Measurements from ENCODE around the gene ADIPOR2.

DNA sequence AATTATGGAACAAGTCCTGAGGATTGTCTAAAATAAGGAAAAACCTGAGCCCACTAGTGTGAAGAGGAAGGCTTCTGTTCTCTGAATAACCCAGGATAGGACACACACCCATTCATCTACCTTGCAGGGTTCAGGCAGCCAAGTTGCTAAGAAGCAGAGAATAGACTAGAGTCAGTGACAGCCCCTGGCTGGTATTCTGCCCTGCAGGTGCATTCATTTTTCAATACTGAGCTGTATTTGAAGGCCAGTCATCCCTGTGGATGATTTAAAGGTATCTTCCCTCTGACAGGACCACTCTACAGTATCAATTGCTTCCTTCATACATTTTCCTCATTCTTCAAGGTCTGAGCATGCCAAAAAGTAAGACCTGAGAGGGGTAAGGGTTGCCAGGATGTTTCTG, 38.9 kb upstream of the ADIPOR2 start:
- no peak for TF ChIP-seq POLR2AphosphoS5 (IDR thresholded peaks at IDR 0.05; ENCODE audit: low read depth, low read length)
- no peak for TF ChIP-seq POLR2A (IDR thresholded peaks at IDR 0.05; ENCODE audit: low read depth, low read length)
